Fibroblast of villous mesenchyme (primary cell): ENCODE data around the gene LCLAT1. TPM values are rescaled to one million over a fixed set of nuclear protein-coding genes. Genes with fewer than 3 reads are reported as not detected.
"Not testable (repeated sequence)": the region's sequence is repeated elsewhere in the genome, so short reads cannot be mapped to it uniquely, and the experiment has no call there.

Source experiments
- DNase-seq: peaks from one replicate; pipeline ENCODE4 v3.0.0-alpha.2; 2010; ENCODE audit warnings: low read depth
- H3K4me3 ChIP-seq: 2 replicates; pipeline ENCODE4 v1.5.1; 2011; ENCODE audit warnings: low read depth, mild to moderate bottlenecking, low read length
- CTCF ChIP-seq: IDR thresholded peaks from 2 replicates; pipeline ENCODE4 v1.5.1; 2012; ENCODE audit warnings: low read depth, mild to moderate bottlenecking, low read length; ENCODE audit not compliant: insufficient read depth
- total RNA-seq: library from RNA; depleted of rRNA; stranded (reverse); fragments of >200 nt; gene quantifications from 2 replicates; pipeline ENCODE4 v1.2.3, GENCODE V29; 2012

LCLAT1 gene
- total RNA-seq, 1 donor: 50.1 TPM

GRCh38 chr2:30462131-30462857 is 15.2 kb downstream of the LCLAT1 start:
- no peak for TF ChIP-seq CTCF
- H3K4me3 ChIP-seq: no peak overlapping the region
- DNase-seq: no peak

- no peak overlapping the region for H3K4me3 ChIP-seq
- TF ChIP-seq CTCF: no peak
- DNase-seq: no peak
These were observed 16.5 kb downstream of the LCLAT1 start for GRCh38 chr2:30463535-30463934.

- no peak for DNase-seq
- TF ChIP-seq CTCF: no peak
- no peak overlapping the region for H3K4me3 ChIP-seq
These were observed 17.6 kb downstream of the LCLAT1 start for GRCh38 chr2:30464544-30465170.

GRCh38 chr2:30465171-30465545 is 18.1 kb downstream of the LCLAT1 start:
- peak; percentile 24 for DNase-seq
- no peak overlapping the region for H3K4me3 ChIP-seq
- no peak for TF ChIP-seq CTCF

GRCh38 chr2:30466216-30466615 is 19.2 kb downstream of the LCLAT1 start:
- no peak overlapping the region for H3K4me3 ChIP-seq
- DNase-seq: no peak
- TF ChIP-seq CTCF: no peak

GRCh38 chr2:30467062-30467826 is 20.2 kb downstream of the LCLAT1 start:
- DNase-seq, H3K4me3 ChIP-seq: not testable (repeated sequence)

GRCh38 chr2:30470426-30470825 is 23.4 kb downstream of the LCLAT1 start:
- peak; percentile 48 for DNase-seq
- H3K4me3 ChIP-seq: no peak overlapping the region
- no peak for TF ChIP-seq CTCF
